ENCODE data around the gene AP1G2. TPM values are rescaled to one million over a fixed set of nuclear protein-coding genes. Genes with fewer than 3 reads are reported as not detected.
A peak's percentile ranks its signal among the peaks of the same experiment; 100 is the strongest.
"Not testable (repeated sequence)": the region's sequence is repeated elsewhere in the genome, so short reads cannot be mapped to it uniquely, and the experiment has no call there.

AP1G2 gene
- total RNA-seq, 2 experiments from 2014 or later, result 205 to 216 TPM

- no peaks in the 10 kb centered on the region for H3K27me3 Mint-ChIP-seq (ENCODE audit: low read depth)
- H3K36me3 Mint-ChIP-seq (ENCODE audit: low read depth), result peaks cover 2% of the 10 kb centered on the region
- CTCF ChIA-PET, result interaction anchor here (1.0 to 1.4 kb wide), 2 partner anchors 24 to 302 kb away, joined by 3 to 7 read pairs; no protein-coding TSS in a partner anchor
- H3K9me3 Mint-ChIP-seq, result peaks cover 5% of the 10 kb centered on the region
- intact Hi-C loops (cut with micrococcal nuclease), result no loop called here
- H3K4me3 Mint-ChIP-seq, result no peak overlapping the region
- peaks cover 40% of the 10 kb centered on the region for H3K4me1 Mint-ChIP-seq (ENCODE audit: low read depth)
- H3K27ac Mint-ChIP-seq, result no peak overlapping the region
- no peak for DNase-seq
Observed at GRCh38 chr14:23608454-23608853, 40.9 kb upstream of the AP1G2 start.

GRCh38 chr14:23605931-23606585, 38.5 kb upstream of the AP1G2 start:
- Mint-ChIP-seq H3K27me3 (ENCODE audit: low read depth) (no peaks in the 10 kb centered on the region), H3K36me3 (ENCODE audit: low read depth) (peaks cover 2% of the 10 kb centered on the region), H3K4me1 (ENCODE audit: low read depth) (peaks cover 35% of the 10 kb centered on the region), H3K4me3 (no peak overlapping the region), H3K27ac (no peak overlapping the region), H3K9me3 (peaks cover 5% of the 10 kb centered on the region)
- CTCF ChIA-PET, result interaction anchor here (0.8 to 3.2 kb wide), 3 partner anchors 17 to 25 kb away, joined by 3 to 17 read pairs (median 10); no protein-coding TSS in a partner anchor
- peak; percentile 20 for DNase-seq
- intact Hi-C loops (cut with micrococcal nuclease), result no loop called here

- Mint-ChIP-seq H3K27ac (no peak overlapping the region), H3K9me3 (peaks cover 5% of the 10 kb centered on the region), H3K4me3 (no peak overlapping the region), H3K27me3 (ENCODE audit: low read depth) (no peaks in the 10 kb centered on the region), H3K4me1 (ENCODE audit: low read depth) (peaks cover 21% of the 10 kb centered on the region), H3K36me3 (ENCODE audit: low read depth) (peaks cover 2% of the 10 kb centered on the region)
- DNase-seq, result no peak
- CTCF ChIA-PET, result interaction anchor here (0.6 to 3.2 kb wide), 3 partner anchors 16 to 337 kb away, joined by 3 to 17 read pairs (median 10); no protein-coding TSS in a partner anchor
- intact Hi-C loops (cut with micrococcal nuclease), result no loop called here
Observed at GRCh38 chr14:23604675-23605170, 37.1 kb upstream of the AP1G2 start.

GRCh38 chr14:23604148-23604547, 36.6 kb upstream of the AP1G2 start:
- Mint-ChIP-seq H3K27me3 (ENCODE audit: low read depth) (no peaks in the 10 kb centered on the region), H3K36me3 (ENCODE audit: low read depth) (no peaks in the 10 kb centered on the region), H3K27ac (no peak overlapping the region), H3K4me3 (no peak overlapping the region), H3K9me3 (peaks cover 3% of the 10 kb centered on the region), H3K4me1 (ENCODE audit: low read depth) (peaks cover 16% of the 10 kb centered on the region)
- CTCF ChIA-PET, result no interaction called here
- DNase-seq, result no peak
- intact Hi-C loops (cut with micrococcal nuclease), result no loop called here

GRCh38 chr14:23603103-23603502, 35.5 kb upstream of the AP1G2 start:
- DNase-seq, result no peak
- Mint-ChIP-seq H3K36me3 (ENCODE audit: low read depth) (no peaks in the 10 kb centered on the region), H3K9me3 (no peaks in the 10 kb centered on the region), H3K27me3 (ENCODE audit: low read depth) (no peaks in the 10 kb centered on the region), H3K27ac (no peak overlapping the region), H3K4me3 (no peak overlapping the region), H3K4me1 (ENCODE audit: low read depth) (peaks cover 10% of the 10 kb centered on the region)
- intact Hi-C loops (cut with micrococcal nuclease), result no loop called here
- CTCF ChIA-PET, result interaction anchor here (1.9 kb wide), 1 partner anchor 14 kb away, joined by 6 read pairs; no protein-coding TSS in a partner anchor

- H3K27ac Mint-ChIP-seq, result no peak overlapping the region
Observed at GRCh38 chr14:23602181-23603095, 34.8 kb upstream of the AP1G2 start.

GRCh38 chr14:23601845-23602180, 34.2 kb upstream of the AP1G2 start:
- Mint-ChIP-seq H3K27ac (no peak overlapping the region), H3K4me3 (no peak overlapping the region), H3K27me3 (ENCODE audit: low read depth) (no peaks in the 10 kb centered on the region), H3K4me1 (ENCODE audit: low read depth) (peaks cover 10% of the 10 kb centered on the region), H3K36me3 (ENCODE audit: low read depth) (no peaks in the 10 kb centered on the region), H3K9me3 (no peaks in the 10 kb centered on the region)
- intact Hi-C loops (cut with micrococcal nuclease), result no loop called here
- CTCF ChIA-PET, result interaction anchor here (1.2 to 1.9 kb wide), 3 partner anchors 12 to 30 kb away, joined by 3 to 6 read pairs (median 4); no protein-coding TSS in a partner anchor
- no peak for DNase-seq

More at GRCh38 chr14:23602181-23603095, 34.8 kb upstream of the AP1G2 start:
- Mint-ChIP-seq H3K4me3 (no peak overlapping the region), H3K9me3 (no peaks in the 10 kb centered on the region), H3K36me3 (ENCODE audit: low read depth) (no peaks in the 10 kb centered on the region), H3K27me3 (ENCODE audit: low read depth) (no peaks in the 10 kb centered on the region), H3K4me1 (ENCODE audit: low read depth) (peaks cover 10% of the 10 kb centered on the region)
- DNase-seq, result no peak
- CTCF ChIA-PET, result interaction anchor here (1.2 to 1.9 kb wide), 2 partner anchors 12 to 14 kb away, joined by 3 to 6 read pairs; no protein-coding TSS in a partner anchor
- intact Hi-C loops (cut with micrococcal nuclease), result no loop called here

GRCh38 chr14:23601424-23601823, 33.8 kb upstream of the AP1G2 start:
- DNase-seq, result no peak
- no peak overlapping the region for H3K27ac Mint-ChIP-seq
- peaks cover 6% of the 10 kb centered on the region for H3K4me1 Mint-ChIP-seq (ENCODE audit: low read depth)
- H3K27me3 Mint-ChIP-seq (ENCODE audit: low read depth), result no peaks in the 10 kb centered on the region
- no peaks in the 10 kb centered on the region for H3K9me3 Mint-ChIP-seq
- intact Hi-C loops (cut with micrococcal nuclease), result no loop called here
- H3K36me3 Mint-ChIP-seq (ENCODE audit: low read depth), result no peaks in the 10 kb centered on the region
- H3K4me3 Mint-ChIP-seq, result no peak overlapping the region
- CTCF ChIA-PET, result interaction anchor here (1.1 to 1.9 kb wide), 4 partner anchors 11 to 31 kb away, joined by 3 to 6 read pairs (median 4); no protein-coding TSS in a partner anchor

- Mint-ChIP-seq H3K27ac (no peak overlapping the region), H3K9me3 (no peaks in the 10 kb centered on the region), H3K27me3 (ENCODE audit: low read depth) (no peaks in the 10 kb centered on the region), H3K4me3 (no peak overlapping the region), H3K4me1 (ENCODE audit: low read depth) (peaks cover 2% of the 10 kb centered on the region), H3K36me3 (ENCODE audit: low read depth) (no peaks in the 10 kb centered on the region)
- DNase-seq, result no peak
- intact Hi-C loops (cut with micrococcal nuclease), result no loop called here
- CTCF ChIA-PET, result interaction anchor here (1.1 to 1.3 kb wide), 2 partner anchors 31 kb away, joined by 3 to 4 read pairs; no protein-coding TSS in a partner anchor
Observed at GRCh38 chr14:23600806-23601205, 33.2 kb upstream of the AP1G2 start.

GRCh38 chr14:23600322-23600707, 32.7 kb upstream of the AP1G2 start:
- DNase-seq, result no peak
- Mint-ChIP-seq H3K27ac (no peak overlapping the region), H3K4me1 (ENCODE audit: low read depth) (no peaks in the 10 kb centered on the region), H3K9me3 (no peaks in the 10 kb centered on the region), H3K27me3 (ENCODE audit: low read depth) (no peaks in the 10 kb centered on the region), H3K4me3 (no peak overlapping the region), H3K36me3 (ENCODE audit: low read depth) (no peaks in the 10 kb centered on the region)
- CTCF ChIA-PET, result interaction anchor here (0.7 to 1.3 kb wide), 3 partner anchors 31 to 149 kb away, joined by 3 to 4 read pairs (median 4); no protein-coding TSS in a partner anchor
- intact Hi-C loops (cut with micrococcal nuclease), result no loop called here

GRCh38 chr14:23594191-23594590, 26.6 kb upstream of the AP1G2 start:
- DNase-seq; H3K4me3 Mint-ChIP-seq; H3K9me3 Mint-ChIP-seq; H3K4me1 Mint-ChIP-seq (ENCODE audit: low read depth); H3K27me3 Mint-ChIP-seq (ENCODE audit: low read depth); intact Hi-C loops (cut with micrococcal nuclease); H3K36me3 Mint-ChIP-seq (ENCODE audit: low read depth); H3K27ac Mint-ChIP-seq: not testable (repeated sequence)
- CTCF ChIA-PET, result interaction anchor here (2.8 kb wide), 1 partner anchor 38 kb away, joined by 10 read pairs; no protein-coding TSS in a partner anchor

GRCh38 chr14:23590198-23590597, 22.6 kb upstream of the AP1G2 start:
- H3K27ac Mint-ChIP-seq, result no peak overlapping the region
- CTCF ChIA-PET, result interaction anchor here (0.5 to 4.5 kb wide), 9 partner anchors 9 to 766 kb away, joined by 3 to 61 read pairs (median 5); no protein-coding TSS in a partner anchor
- peaks cover 3% of the 10 kb centered on the region for H3K4me1 Mint-ChIP-seq (ENCODE audit: low read depth)
- no peaks in the 10 kb centered on the region for H3K36me3 Mint-ChIP-seq (ENCODE audit: low read depth)
- no peaks in the 10 kb centered on the region for H3K9me3 Mint-ChIP-seq
- no peak for DNase-seq
- peaks cover 10% of the 10 kb centered on the region for H3K27me3 Mint-ChIP-seq (ENCODE audit: low read depth)
- intact Hi-C loops (cut with micrococcal nuclease), result no loop called here
- H3K4me3 Mint-ChIP-seq, result no peak overlapping the region

Measured in activated naive CD4-positive, alpha-beta T cell treated with anti-CD3 and anti-CD28 coated beads for 36 hours (primary cell).